Measurements from ENCODE around the gene TMEM236. TPM values are rescaled to one million over a fixed set of nuclear protein-coding genes. Genes with fewer than 3 reads are reported as not detected.

Gene TMEM236
- total RNA-seq, 1 donor from 2014 or later = 0.64 TPM

GRCh38 chr10:17787087-17787961 lies 35.3 kb downstream of the TMEM236 start:
- peak in 1 of 2 donors; percentile 83 for DNase-seq (ENCODE audit: low read depth in 2 of 2)

- no peak for DNase-seq (ENCODE audit: low read depth in 2 of 2)
Measured at GRCh38 chr10:17788646-17789045, 36.6 kb downstream of the TMEM236 start.

- DNase-seq (ENCODE audit: low read depth in 2 of 2) = no peak
Measured at GRCh38 chr10:17789396-17789795, 37.4 kb downstream of the TMEM236 start.

- DNase-seq (ENCODE audit: low read depth in 2 of 2) = no peak
Measured at GRCh38 chr10:17790651-17791050, 38.6 kb downstream of the TMEM236 start.

- DNase-seq (ENCODE audit: low read depth in 2 of 2) = no peak
Measured at GRCh38 chr10:17792991-17793390, 41.0 kb downstream of the TMEM236 start.

- no peak for DNase-seq (ENCODE audit: low read depth in 2 of 2)
Measured at GRCh38 chr10:17793823-17794644, 42.0 kb downstream of the TMEM236 start.

GRCh38 chr10:17795083-17795482 lies 43.1 kb downstream of the TMEM236 start:
- DNase-seq (ENCODE audit: low read depth in 2 of 2) = no peak

- DNase-seq (ENCODE audit: low read depth in 2 of 2) = no peak
Measured at GRCh38 chr10:17795813-17796594, 44.0 kb downstream of the TMEM236 start.

GRCh38 chr10:17801507-17801906 lies 49.5 kb downstream of the TMEM236 start:
- no peak for DNase-seq (ENCODE audit: low read depth in 2 of 2)

- DNase-seq (ENCODE audit: low read depth in 2 of 2) = no peak
Measured at GRCh38 chr10:17802350-17802749, 50.3 kb downstream of the TMEM236 start.

GRCh38 chr10:17802976-17803375 lies 51.0 kb downstream of the TMEM236 start:
- peak; percentile 67 to 87 for DNase-seq (ENCODE audit: low read depth in 2 of 2)

GRCh38 chr10:17805330-17805729 lies 53.3 kb downstream of the TMEM236 start:
- no peak for DNase-seq (ENCODE audit: low read depth in 2 of 2)

GRCh38 chr10:17805921-17806577 lies 54.0 kb downstream of the TMEM236 start:
- no peak for DNase-seq (ENCODE audit: low read depth in 2 of 2)

GRCh38 chr10:17808971-17809841 lies 57.2 kb downstream of the TMEM236 start, which contains the start of gene MRC1:
Gene MRC1, plus strand, starts transcription at chr10:17809348. Its CDS starts 118 bp downstream, at chr10:17809466.
- DNase-seq (ENCODE audit: low read depth in 2 of 2) = peak in 1 of 2 donors; percentile 37

- DNase-seq (ENCODE audit: low read depth in 2 of 2) = peak in 1 of 2 donors; percentile 46
Measured at GRCh38 chr10:17811146-17811865, 59.3 kb downstream of the TMEM236 start.

GRCh38 chr10:17814973-17815372 lies 63.0 kb downstream of the TMEM236 start:
- DNase-seq (ENCODE audit: low read depth in 2 of 2) = peak in 1 of 2 donors; percentile 34

GRCh38 chr10:17816199-17816598 lies 64.2 kb downstream of the TMEM236 start:
- no peak for DNase-seq (ENCODE audit: low read depth in 2 of 2)

- DNase-seq (ENCODE audit: low read depth in 2 of 2) = peak in 1 of 2 donors; percentile 46
Measured at GRCh38 chr10:17817316-17817715, 65.3 kb downstream of the TMEM236 start.

GRCh38 chr10:17817790-17818189 lies 65.8 kb downstream of the TMEM236 start:
- DNase-seq (ENCODE audit: low read depth in 2 of 2) = peak in 1 of 2 donors; percentile 48
